SHP77 treated with DMSO at 0.1 percent for 48 hours (cell line): Measurements from ENCODE around the gene KCNB1.

Source experiments
- DNase-seq: peaks from one replicate; lab custom pipeline; 2025; lab: John Stamatoyannopoulos, UW

Gene KCNB1

DNA sequence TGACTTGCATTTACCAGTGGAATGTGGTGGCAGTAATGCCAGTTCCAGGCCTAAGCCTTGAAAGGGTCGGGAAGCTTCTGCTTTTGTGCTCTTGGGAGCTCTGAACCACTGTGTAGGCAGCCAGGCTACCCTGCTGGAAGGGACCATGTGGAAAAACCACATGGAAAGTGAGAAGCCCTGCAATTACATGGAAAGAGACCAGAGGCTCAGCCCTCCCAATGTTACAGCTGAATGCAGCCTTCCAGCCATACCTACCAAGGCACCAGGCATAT is 14.9 kb upstream of the KCNB1 start:
- no peak for DNase-seq

DNA sequence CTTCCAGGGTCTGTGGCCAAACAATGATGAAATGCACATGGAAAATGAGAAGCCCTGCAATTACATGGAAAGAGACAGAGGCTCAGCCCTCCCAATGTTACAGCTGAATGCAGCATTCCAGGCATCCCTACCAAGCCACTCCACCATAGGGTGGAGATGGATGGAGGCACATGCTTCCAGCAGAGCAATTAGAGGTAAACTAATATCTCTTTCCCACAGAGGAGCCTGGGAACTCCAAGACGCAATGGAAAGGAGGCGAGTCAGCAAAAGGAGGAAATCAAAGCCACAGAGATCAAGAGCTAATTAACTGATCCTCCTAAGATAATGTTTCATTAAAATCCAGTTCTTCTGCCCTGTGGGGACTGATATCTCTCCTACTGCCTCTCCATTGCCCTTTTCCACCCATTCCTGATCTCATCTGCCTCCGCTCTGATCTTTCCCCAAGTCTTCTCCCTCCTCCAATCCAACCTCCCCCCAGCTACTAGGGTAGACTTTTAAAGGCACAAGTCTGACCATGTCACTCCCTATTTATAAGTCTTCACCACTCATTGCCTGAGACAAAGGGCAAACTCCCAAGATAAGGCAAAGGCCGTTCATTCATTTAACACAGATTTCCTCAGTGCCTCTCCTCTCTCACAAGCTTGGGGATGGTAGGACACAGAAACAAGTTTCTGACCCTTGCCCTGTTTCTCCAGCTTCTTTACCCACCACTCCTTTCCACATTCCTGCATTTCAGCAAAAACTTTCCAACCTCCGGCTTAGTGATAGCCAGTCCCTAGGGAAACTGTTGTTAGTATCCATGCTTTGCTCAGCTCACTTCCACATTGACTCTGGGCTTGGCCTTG is 14.3 kb upstream of the KCNB1 start:
- DNase-seq: no peak

- no peak for DNase-seq
These were observed 13.6 kb upstream of the KCNB1 start for GRCh38 chr20:49496043-49496442.

GRCh38 chr20:49490689-49491088 is 8.2 kb upstream of the KCNB1 start:
- DNase-seq: no peak

DNA sequence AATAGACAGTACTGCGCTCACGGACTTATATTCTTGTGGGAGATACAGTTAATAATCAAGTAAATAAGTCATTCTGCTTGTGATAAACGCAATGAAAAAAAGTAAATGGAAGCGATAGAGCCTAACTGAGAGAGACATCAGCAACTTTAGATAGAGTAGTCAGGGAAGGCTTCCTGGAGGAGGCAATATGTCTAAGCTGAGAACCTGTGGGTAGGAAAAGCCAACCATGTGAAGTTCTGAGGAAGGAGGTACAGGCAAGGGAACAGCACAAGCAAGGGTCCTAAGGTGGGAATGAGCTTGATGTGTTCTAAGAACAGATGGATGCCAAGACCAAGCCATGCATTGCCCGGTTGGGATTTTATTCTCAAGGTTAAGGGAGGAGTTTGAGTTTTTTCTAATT is 7.2 kb upstream of the KCNB1 start:
- DNase-seq: no peak

DNA sequence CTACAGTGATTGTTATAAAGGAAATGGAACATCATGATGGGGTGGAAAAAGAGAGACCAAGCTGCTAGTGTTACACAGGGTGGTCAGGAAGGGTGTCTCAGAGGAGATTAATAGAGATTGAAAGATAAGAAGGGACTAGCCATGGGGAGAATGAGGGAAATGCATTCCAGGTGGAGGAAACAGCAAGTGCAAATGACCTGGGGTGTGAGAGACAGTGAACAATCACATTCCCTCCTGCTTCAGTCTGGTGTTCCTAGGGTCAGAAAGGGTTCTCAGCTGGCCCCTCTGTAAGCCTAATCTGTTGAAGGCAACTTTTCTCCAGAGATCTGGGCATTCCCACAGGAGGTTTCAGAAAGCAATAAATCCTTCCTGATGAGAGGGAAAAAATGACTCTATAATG is 3.6 kb upstream of the KCNB1 start:
- no peak for DNase-seq

- DNase-seq: no peak
These were observed 3.1 kb upstream of the KCNB1 start for GRCh38 chr20:49485563-49485962.

GRCh38 chr20:49484180-49485140 is 2.0 kb upstream of the KCNB1 start:
- DNase-seq: peak; percentile 64

- DNase-seq: no peak
These were observed 1.2 kb upstream of the KCNB1 start for GRCh38 chr20:49483696-49484123.

DNA sequence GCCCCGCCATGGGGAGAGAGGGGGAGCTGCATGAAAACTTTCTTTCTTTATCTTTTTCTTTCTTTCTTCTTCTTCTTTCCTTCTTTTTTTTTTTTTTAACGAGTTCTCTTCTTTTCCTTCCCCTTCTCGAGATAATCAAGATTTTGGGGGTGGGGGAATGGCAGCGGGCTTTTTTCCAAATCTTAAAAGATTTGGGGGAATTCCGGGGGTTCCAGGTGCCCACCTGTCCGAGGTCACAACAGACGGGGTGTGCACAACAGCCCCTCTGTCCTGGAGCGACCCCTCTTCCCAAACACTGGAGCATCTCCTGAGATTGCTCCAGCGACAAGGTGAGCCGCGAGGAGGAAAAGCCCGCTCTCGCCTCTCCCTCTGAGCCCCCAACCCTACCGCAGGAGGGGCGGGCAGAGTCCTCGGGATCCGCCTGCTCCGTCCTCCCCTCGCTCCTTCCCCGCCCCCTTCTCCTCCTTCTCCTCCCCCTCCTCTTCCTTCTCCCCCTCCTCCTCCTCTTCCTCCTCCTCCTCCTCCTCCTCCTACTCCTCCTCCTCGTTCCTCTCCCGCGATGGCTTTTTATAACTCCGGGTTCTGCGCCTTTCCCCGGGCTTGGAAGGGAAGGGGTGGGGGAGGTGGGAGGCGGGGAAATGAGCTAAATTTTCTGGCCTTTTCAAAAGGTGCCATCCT is 689 bp upstream of the KCNB1 start:
- no peak for DNase-seq

GRCh38 chr20:49482173-49482572 is 295 bp downstream of the KCNB1 start:
- no peak for DNase-seq

DNA sequence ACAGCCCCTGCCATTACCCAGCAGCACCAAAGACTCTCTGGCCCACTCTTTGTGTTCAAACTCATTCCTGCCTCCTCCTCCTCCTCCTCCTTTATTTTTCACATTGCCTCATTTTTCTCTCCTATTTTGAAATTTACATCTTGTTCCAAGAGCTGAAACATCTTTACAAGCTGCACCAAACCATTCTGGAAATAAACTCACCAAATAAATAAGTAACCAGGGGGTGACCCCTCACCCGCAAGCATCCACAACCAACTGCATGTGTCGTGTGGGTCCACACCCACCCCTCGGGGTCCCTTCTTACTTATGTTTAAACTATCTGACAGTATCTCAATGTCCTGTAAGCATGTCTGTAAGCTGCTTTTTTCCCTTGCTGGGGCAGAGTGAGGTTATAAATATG is 1.4 kb downstream of the KCNB1 start:
- DNase-seq: no peak

DNA sequence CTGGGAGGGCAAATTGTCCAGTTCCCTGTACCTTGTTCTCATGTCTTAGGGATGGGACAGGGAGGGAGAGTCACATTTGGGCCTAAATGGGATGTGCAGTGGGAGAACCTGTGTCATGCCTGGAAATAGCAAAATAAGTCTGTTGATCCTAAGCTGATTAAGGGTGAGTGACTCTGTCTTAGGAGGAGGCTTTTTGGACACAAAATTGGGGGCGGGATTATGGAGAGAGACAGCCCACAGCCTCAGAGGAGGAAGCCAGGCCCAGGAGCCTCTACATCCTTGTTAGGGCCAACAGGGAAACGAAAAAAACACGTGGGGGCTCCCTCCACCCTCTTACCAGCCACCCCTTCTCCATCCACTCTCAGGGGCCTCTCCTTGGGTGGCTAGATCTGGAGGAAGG is 2.2 kb downstream of the KCNB1 start:
- DNase-seq: no peak

DNA sequence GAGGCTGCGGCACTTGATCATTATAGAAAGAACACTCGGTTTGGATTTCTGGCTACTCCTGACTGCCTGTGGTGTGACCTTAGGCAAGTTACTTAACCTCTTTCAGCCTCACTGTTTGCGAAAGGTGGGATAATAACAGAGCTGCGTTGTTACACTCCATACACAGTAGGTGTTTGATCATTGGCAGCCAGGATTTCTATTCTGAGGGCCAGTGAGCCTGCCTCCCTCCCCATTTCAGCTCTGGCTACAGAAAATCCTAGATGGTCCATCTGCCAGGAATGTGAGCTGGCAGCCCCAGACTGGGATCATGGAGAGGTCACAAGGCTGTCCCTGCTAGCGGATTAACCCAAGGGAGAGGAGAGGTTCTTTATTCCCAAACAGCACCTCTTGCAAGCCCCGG is 2.7 kb downstream of the KCNB1 start:
- DNase-seq: no peak

GRCh38 chr20:49478754-49479689 is 3.4 kb downstream of the KCNB1 start:
- no peak for DNase-seq

GRCh38 chr20:49478266-49478665 is 4.2 kb downstream of the KCNB1 start:
- no peak for DNase-seq

DNA sequence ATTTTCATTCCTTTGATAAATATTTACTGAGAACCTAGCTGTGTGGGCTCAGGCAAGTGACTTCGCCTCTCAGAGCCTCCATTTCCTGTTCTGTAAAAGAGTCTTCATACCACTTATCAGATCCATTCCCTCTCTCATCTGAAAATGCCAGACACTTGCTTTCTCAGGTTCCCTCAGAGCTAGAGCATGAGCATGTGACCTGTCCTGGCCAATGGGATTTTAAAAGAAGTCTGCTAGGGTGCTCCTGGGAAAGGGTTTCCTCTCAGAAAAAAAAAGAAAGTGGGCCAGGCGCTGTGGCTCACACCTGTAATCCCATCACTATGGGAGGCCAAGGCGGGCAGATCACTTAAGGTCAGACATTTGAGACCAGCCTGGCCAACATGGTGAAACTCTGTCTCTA is 5.3 kb downstream of the KCNB1 start:
- DNase-seq: no peak

DNA sequence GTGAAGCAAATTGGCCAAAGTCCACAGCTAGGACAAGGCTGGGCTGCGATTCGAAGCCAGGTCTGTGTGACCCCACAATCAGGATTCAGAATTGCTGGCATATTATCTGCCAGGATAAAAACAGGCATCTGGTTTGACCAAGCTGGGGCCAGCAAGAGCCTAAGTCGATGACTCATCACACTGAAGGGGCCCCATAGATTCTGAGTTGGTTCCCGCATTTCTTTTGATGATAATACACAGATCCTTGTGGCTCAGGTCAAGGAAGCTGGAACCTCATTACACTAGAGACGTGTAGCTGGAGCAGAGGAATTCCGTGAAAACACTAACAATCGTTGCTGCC is 6.5 kb downstream of the KCNB1 start:
- DNase-seq: no peak

DNA sequence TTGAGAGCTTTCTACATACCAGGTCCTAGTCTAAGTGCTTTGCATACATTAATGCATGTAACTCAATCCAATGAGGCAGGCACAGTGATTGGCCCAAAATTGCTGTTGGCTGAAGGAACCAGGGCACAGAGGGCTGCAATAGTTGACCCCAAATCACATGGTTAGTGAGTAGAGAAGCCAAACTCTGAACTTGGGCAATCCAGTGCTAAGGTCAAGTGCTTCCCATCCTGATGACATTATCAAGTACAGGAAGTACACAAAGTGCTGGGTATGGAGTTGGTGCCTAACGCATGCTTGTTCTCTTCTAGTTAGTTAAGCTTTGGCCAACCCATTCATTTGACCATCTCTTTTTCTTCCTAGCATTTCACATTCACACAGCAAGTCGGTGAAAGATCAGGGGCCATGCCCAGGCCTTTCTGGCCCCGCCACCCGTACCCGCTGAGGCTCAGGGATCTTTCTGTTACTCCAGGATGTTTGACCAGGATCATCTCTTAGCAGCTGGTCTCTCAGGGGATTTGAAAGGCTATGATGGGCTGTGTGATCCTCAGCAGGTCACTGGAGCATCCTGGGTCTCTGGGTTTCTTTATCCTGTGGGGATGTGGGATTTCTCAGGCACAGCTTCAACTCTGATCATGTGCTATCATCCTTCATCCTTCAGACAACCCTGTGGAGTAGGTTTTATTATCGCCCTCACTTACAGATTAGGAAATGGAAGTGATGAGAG is 7.0 kb downstream of the KCNB1 start:
- no peak for DNase-seq

GRCh38 chr20:49471397-49471796 is 11.1 kb downstream of the KCNB1 start:
- no peak for DNase-seq

- DNase-seq: no peak
These were observed 11.5 kb downstream of the KCNB1 start for GRCh38 chr20:49470922-49471321.
